T-helper 2 cell treated with Interferon-gamma antibody and Interleukin-4, amounts not matched to agents 100 ng/mL and 5 ng/mL, for 36 hours (primary cell): ENCODE results near the gene TRA2A. TPM values are rescaled to one million over a fixed set of nuclear protein-coding genes. Genes with fewer than 3 reads are reported as not detected.

Experiments used
- total RNA-seq: library from RNA; stranded (reverse); gene quantifications from 2 replicates; pipeline ENCODE4 v1.2.3, GENCODE V29; 2022

TRA2A gene
- total RNA-seq, 1 donor from 2014 or later, result 125 TPM

Other genes with a start within 250 kb of the TRA2A start
- gene MALSU1, start 232.6 kb downstream of the TRA2A start, total RNA-seq, result 56.3 and 61.4 TPM in 2 replicates
- gene IGF2BP3, start 61.5 kb downstream of the TRA2A start, total RNA-seq, result 13.3 and 15.0 TPM in 2 replicates
- gene CCDC126, start 65.4 kb upstream of the TRA2A start, total RNA-seq, result 5.7 and 7.0 TPM in 2 replicates
- gene FAM221A, start 148.2 kb upstream of the TRA2A start, total RNA-seq, result 2.5 and 3.6 TPM in 2 replicates
- gene STK31, start 178.2 kb upstream of the TRA2A start, total RNA-seq, result 0.07 and 0.32 TPM in 2 replicates